ENCODE results near the gene PRAMEF13. TPM values are rescaled to one million over a fixed set of nuclear protein-coding genes. Genes with fewer than 3 reads are reported as not detected.
"Not testable (repeated sequence)": the region's sequence is repeated elsewhere in the genome, so short reads cannot be mapped to it uniquely, and the experiment has no call there.

The PRAMEF13 gene
- total RNA-seq (2014; rRNA removed; shearing (Covaris generic)): not detected in 2 replicates
- not detected in 2 replicates for polyA plus RNA-seq (2016; fragmentation: Nextera tagmentation; extraction: Ambion mirVana)
- long read RNA-seq: 0 reads

- H2AFZ ChIP-seq; H3K27me3 Mint-ChIP-seq (ENCODE audit: insufficient read depth, low read depth, poor library complexity); H3K4me3 Mint-ChIP-seq; H3K36me3 Mint-ChIP-seq (ENCODE audit: low read depth); H3K4me2 ChIP-seq; ATAC-seq; DNase-seq (ENCODE audit: low spot score); H3K27ac ChIP-seq (ENCODE audit: low read depth); H3K4me1 Mint-ChIP-seq; H3K4me1 ChIP-seq (ENCODE audit: insufficient read depth); H3K4me3 ChIP-seq; H3K36me3 ChIP-seq (ENCODE audit: insufficient read depth); H3K79me2 ChIP-seq (replicated peaks; ENCODE audit: insufficient read depth); H3K27ac Mint-ChIP-seq; H3F3A ChIP-seq (replicated peaks; ENCODE audit: low read depth); H3K9me2 ChIP-seq (ENCODE audit: insufficient read depth); H4K20me1 ChIP-seq (replicated peaks; ENCODE audit: insufficient read depth); H3K9me3 Mint-ChIP-seq; H3K27me3 ChIP-seq (ENCODE audit: insufficient read depth): not testable (repeated sequence)
Observed at GRCh38 chr1:13201309-13201708, at the start of gene PRAMEF13. PRAMEF13 (minus strand) TSS chr1:13201409; CDS start chr1:13199589, 1,820 bp downstream.

- not testable (repeated sequence) for ATAC-seq; H3K27me3 Mint-ChIP-seq (ENCODE audit: insufficient read depth, low read depth, poor library complexity); H3K4me2 ChIP-seq; H3K79me2 ChIP-seq (replicated peaks; ENCODE audit: insufficient read depth); H3K36me3 ChIP-seq (ENCODE audit: insufficient read depth); H3K27ac ChIP-seq (ENCODE audit: low read depth); H3K27me3 ChIP-seq (ENCODE audit: insufficient read depth); H3K4me1 Mint-ChIP-seq; H3K27ac Mint-ChIP-seq; H3F3A ChIP-seq (replicated peaks; ENCODE audit: low read depth); H3K4me3 ChIP-seq; H4K20me1 ChIP-seq (replicated peaks; ENCODE audit: insufficient read depth); DNase-seq (ENCODE audit: low spot score); H3K4me3 Mint-ChIP-seq; H2AFZ ChIP-seq; H3K4me1 ChIP-seq (ENCODE audit: insufficient read depth); H3K9me2 ChIP-seq (ENCODE audit: insufficient read depth)
- Mint-ChIP-seq H3K36me3 (ENCODE audit: low read depth) (peaks cover 28% of the 10 kb centered on the region), H3K9me3 (peaks cover 51% of the 10 kb centered on the region)
Observed at GRCh38 chr1:13247122-13247521, 45.9 kb upstream of the PRAMEF13 start.

GRCh38 chr1:13246554-13246871, 45.3 kb upstream of the PRAMEF13 start:
- not testable (repeated sequence) for H3K27ac ChIP-seq (ENCODE audit: low read depth); H3K27me3 ChIP-seq (ENCODE audit: insufficient read depth); H3K4me3 Mint-ChIP-seq; H3F3A ChIP-seq (replicated peaks; ENCODE audit: low read depth); H3K36me3 ChIP-seq (ENCODE audit: insufficient read depth); ATAC-seq; H2AFZ ChIP-seq; DNase-seq (ENCODE audit: low spot score); H3K4me1 Mint-ChIP-seq; H3K9me2 ChIP-seq (ENCODE audit: insufficient read depth); H3K27ac Mint-ChIP-seq; H3K4me2 ChIP-seq; H3K79me2 ChIP-seq (replicated peaks; ENCODE audit: insufficient read depth); H4K20me1 ChIP-seq (replicated peaks; ENCODE audit: insufficient read depth); H3K4me1 ChIP-seq (ENCODE audit: insufficient read depth); H3K4me3 ChIP-seq; H3K27me3 Mint-ChIP-seq (ENCODE audit: insufficient read depth, low read depth, poor library complexity)
- H3K9me3 Mint-ChIP-seq: peaks cover 57% of the 10 kb centered on the region
- peaks cover 31% of the 10 kb centered on the region for H3K36me3 Mint-ChIP-seq (ENCODE audit: low read depth)

- not testable (repeated sequence) for H3K4me1 ChIP-seq (ENCODE audit: insufficient read depth); H3K79me2 ChIP-seq (replicated peaks; ENCODE audit: insufficient read depth); H3K27ac ChIP-seq (ENCODE audit: low read depth); H3K27ac Mint-ChIP-seq; H2AFZ ChIP-seq; H3F3A ChIP-seq (replicated peaks; ENCODE audit: low read depth); H3K4me3 Mint-ChIP-seq; H3K27me3 ChIP-seq (ENCODE audit: insufficient read depth); H3K36me3 ChIP-seq (ENCODE audit: insufficient read depth); ATAC-seq; H3K27me3 Mint-ChIP-seq (ENCODE audit: insufficient read depth, low read depth, poor library complexity); H3K4me3 ChIP-seq; H3K9me2 ChIP-seq (ENCODE audit: insufficient read depth); H3K4me1 Mint-ChIP-seq; H3K4me2 ChIP-seq; DNase-seq (ENCODE audit: low spot score); H4K20me1 ChIP-seq (replicated peaks; ENCODE audit: insufficient read depth)
- Mint-ChIP-seq H3K36me3 (ENCODE audit: low read depth) (peaks cover 37% of the 10 kb centered on the region), H3K9me3 (peaks cover 62% of the 10 kb centered on the region)
Observed at GRCh38 chr1:13245841-13246553, 44.8 kb upstream of the PRAMEF13 start.

GRCh38 chr1:13243536-13244263, 42.5 kb upstream of the PRAMEF13 start:
- Mint-ChIP-seq H3K9me3 (peaks cover 85% of the 10 kb centered on the region), H3K27me3 (ENCODE audit: insufficient read depth, low read depth, poor library complexity) (peaks cover 14% of the 10 kb centered on the region), H3K36me3 (ENCODE audit: low read depth) (peaks cover 43% of the 10 kb centered on the region)
- H3K4me3 ChIP-seq; H3K27ac ChIP-seq (ENCODE audit: low read depth); H3K4me1 Mint-ChIP-seq; H3K4me2 ChIP-seq; H3K4me1 ChIP-seq (ENCODE audit: insufficient read depth); H3K9me2 ChIP-seq (ENCODE audit: insufficient read depth); H3K4me3 Mint-ChIP-seq; H2AFZ ChIP-seq; H4K20me1 ChIP-seq (replicated peaks; ENCODE audit: insufficient read depth); ATAC-seq; H3K79me2 ChIP-seq (replicated peaks; ENCODE audit: insufficient read depth); DNase-seq (ENCODE audit: low spot score); H3K27me3 ChIP-seq (ENCODE audit: insufficient read depth); H3F3A ChIP-seq (replicated peaks; ENCODE audit: low read depth); H3K27ac Mint-ChIP-seq: not testable (repeated sequence)
- peaks cover 11% of the 10 kb centered on the region; the same call in 1 of the 2 replicates for H3K36me3 ChIP-seq (ENCODE audit: insufficient read depth)

- not testable (repeated sequence) for H3K9me2 ChIP-seq (ENCODE audit: insufficient read depth); H3K4me2 ChIP-seq; H3K79me2 ChIP-seq (replicated peaks; ENCODE audit: insufficient read depth); H4K20me1 ChIP-seq (replicated peaks; ENCODE audit: insufficient read depth); H3K4me1 ChIP-seq (ENCODE audit: insufficient read depth); H3F3A ChIP-seq (replicated peaks; ENCODE audit: low read depth); H3K27ac ChIP-seq (ENCODE audit: low read depth); H3K4me1 Mint-ChIP-seq; H3K4me3 Mint-ChIP-seq; ATAC-seq; H3K27ac Mint-ChIP-seq; H3K27me3 ChIP-seq (ENCODE audit: insufficient read depth); H3K4me3 ChIP-seq; H2AFZ ChIP-seq
- H3K9me3 Mint-ChIP-seq: peaks cover 97% of the 10 kb centered on the region
- H3K36me3 Mint-ChIP-seq (ENCODE audit: low read depth): peaks cover 36% of the 10 kb centered on the region
- H3K36me3 ChIP-seq (ENCODE audit: insufficient read depth): peaks cover 16% of the 10 kb centered on the region; the same call in 1 of the 2 replicates
- peaks cover 19% of the 10 kb centered on the region for H3K27me3 Mint-ChIP-seq (ENCODE audit: insufficient read depth, low read depth, poor library complexity)
- DNase-seq (ENCODE audit: low spot score): peak; percentile 1
Observed at GRCh38 chr1:13239633-13240032, 38.4 kb upstream of the PRAMEF13 start.
